ENCODE data around the gene CRYBA4. TPM values are rescaled to one million over a fixed set of nuclear protein-coding genes. Genes with fewer than 3 reads are reported as not detected.

CRYBA4 gene
- total RNA-seq, 6 experiments from 2014 or later = not detected

DNA sequence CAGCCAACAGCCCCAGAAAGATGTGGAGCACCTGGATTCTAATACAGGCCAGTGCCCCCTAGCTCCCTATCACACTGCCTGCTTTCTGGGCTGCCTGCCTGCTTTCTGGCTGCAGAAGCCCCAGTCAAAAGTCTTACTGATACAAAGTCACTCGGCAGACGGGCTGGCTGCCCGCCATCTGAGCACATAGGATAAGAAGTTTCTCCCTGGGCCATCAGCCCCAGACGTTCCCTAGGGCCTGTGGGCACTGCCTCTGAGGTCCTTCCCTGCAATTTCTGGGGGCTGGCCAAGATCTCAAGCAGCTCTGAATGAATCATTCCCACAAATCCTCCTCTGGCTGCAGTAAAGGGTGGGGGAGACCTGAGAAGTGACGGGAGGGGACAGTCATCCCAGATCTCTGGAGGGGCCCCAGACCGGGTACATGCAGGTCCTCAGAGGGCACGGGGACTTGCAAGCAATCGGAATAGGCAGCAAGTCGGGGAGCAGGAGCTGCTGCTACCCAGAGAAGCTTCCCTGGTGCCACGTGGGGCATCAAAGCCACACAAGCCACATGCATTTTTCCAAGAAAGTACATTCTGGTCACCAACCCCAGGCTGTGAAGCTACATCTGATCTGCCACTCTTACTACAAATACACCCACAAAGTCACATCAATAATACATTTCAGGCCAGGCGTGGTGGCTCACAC is 36.5 kb upstream of the CRYBA4 start:
- Mint-ChIP-seq H3K36me3 (ENCODE audit: low read depth) (peaks cover 23% of the 10 kb centered on the region; the same call in 1 of the 2 replicates), H3K27ac (peak overlapping the region; percentile 84), H3K4me1 (ENCODE audit: low read depth) (peaks cover 61% of the 10 kb centered on the region), H3K4me3 (peak overlapping the region; percentile 63), H3K9me3 (no peaks in the 10 kb centered on the region), H3K27me3 (ENCODE audit: insufficient read depth) (no peaks in the 10 kb centered on the region; the same call in 1 of the 2 replicates)
- DNase-seq = peak; percentile 90
- TF ChIP-seq, protein P1, sequence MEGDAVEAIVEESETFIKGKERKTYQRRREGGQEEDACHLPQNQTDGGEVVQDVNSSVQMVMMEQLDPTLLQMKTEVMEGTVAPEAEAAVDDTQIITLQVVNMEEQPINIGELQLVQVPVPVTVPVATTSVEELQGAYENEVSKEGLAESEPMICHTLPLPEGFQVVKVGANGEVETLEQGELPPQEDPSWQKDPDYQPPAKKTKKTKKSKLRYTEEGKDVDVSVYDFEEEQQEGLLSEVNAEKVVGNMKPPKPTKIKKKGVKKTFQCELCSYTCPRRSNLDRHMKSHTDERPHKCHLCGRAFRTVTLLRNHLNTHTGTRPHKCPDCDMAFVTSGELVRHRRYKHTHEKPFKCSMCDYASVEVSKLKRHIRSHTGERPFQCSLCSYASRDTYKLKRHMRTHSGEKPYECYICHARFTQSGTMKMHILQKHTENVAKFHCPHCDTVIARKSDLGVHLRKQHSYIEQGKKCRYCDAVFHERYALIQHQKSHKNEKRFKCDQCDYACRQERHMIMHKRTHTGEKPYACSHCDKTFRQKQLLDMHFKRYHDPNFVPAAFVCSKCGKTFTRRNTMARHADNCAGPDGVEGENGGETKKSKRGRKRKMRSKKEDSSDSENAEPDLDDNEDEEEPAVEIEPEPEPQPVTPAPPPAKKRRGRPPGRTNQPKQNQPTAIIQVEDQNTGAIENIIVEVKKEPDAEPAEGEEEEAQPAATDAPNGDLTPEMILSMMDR (IDR thresholded peaks at IDR 0.05) = peak; percentile 45; the same call in 1 of the 2 replicates

DNA sequence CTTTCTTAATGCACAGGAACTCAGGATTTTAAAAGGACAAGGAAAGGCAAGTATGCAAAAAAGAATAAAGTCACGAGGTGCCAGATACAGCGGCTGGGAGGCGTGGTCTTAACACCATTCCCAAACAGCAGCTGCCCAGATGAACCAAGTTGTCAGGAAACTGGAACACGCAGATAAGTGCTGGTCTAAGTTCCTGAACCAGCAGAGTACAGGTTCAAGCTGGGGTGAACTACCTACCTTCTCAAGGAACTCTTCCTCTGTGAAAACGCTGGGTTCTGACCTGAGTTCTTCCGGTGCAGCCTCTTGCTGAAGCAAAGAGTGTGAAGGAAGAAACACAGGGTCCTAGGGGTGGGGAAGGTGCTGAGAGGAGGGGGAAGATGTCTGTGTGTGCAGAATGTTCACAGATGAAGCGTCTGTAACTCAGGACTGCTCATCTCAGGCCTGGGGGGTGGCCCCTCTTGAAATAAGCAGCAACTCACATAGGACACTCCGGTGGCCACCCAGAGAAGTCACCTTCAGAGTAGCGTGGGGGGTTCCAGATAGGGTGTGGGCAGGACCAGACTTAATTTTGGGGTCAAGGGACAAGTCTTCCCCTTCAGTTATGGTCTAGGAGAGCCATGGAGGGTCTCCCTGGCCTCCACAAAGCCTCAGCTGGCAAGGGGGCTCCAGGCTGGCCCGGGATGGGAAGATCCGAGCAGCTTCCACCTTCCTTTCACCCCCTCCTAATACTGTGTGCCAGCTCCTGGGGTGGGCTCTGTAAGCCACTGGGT is 35.0 kb upstream of the CRYBA4 start:
- no peaks in the 10 kb centered on the region; the same call in 1 of the 2 replicates for H3K27me3 Mint-ChIP-seq (ENCODE audit: insufficient read depth)
- no peak for DNase-seq
- H3K36me3 Mint-ChIP-seq (ENCODE audit: low read depth) = peaks cover 15% of the 10 kb centered on the region; the same call in 1 of the 2 replicates
- H3K4me1 Mint-ChIP-seq (ENCODE audit: low read depth) = peaks cover 59% of the 10 kb centered on the region
- no peak overlapping the region for H3K4me3 Mint-ChIP-seq
- TF ChIP-seq, protein P1 (IDR thresholded peaks at IDR 0.05) = no peak
- H3K9me3 Mint-ChIP-seq = no peaks in the 10 kb centered on the region
- H3K27ac Mint-ChIP-seq = peak overlapping the region; percentile 48

DNA sequence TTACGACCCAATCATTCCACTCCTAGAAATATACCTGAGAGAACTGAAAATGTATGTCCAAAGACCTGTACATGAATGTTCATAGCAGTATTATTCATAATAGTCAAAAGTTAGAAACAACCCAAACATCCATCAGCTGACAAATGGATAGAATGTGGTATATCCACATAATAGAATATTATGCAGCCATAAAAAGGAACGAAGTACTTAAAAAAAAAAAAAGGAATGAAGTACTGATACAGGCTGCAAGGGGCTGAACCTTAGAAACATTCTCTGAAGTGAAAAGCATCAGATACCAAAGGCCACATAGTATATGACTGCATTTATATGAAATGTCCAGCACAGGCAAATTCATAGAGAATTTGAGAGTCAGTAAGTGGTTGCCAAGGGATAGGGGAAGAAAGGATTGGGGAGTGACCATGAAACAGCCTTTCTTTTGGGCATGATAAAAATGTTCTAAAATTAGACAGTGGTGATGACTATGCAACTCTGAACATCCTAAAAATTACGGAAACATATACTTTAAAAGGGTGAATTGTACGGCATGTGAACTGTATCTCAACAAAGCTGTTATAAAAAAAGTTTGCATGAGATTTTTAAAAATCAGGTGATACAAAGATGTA is 33.7 kb upstream of the CRYBA4 start:
- peaks cover 15% of the 10 kb centered on the region; the same call in 1 of the 2 replicates for H3K36me3 Mint-ChIP-seq (ENCODE audit: low read depth)
- peaks cover 59% of the 10 kb centered on the region for H3K4me1 Mint-ChIP-seq (ENCODE audit: low read depth)
- H3K9me3 Mint-ChIP-seq = no peaks in the 10 kb centered on the region
- H3K27me3 Mint-ChIP-seq (ENCODE audit: insufficient read depth) = no peaks in the 10 kb centered on the region; the same call in 1 of the 2 replicates
- H3K4me3 Mint-ChIP-seq = peak overlapping the region; percentile 91
- TF ChIP-seq, protein P1 (IDR thresholded peaks at IDR 0.05) = no peak
- peak; percentile 38 for DNase-seq
- H3K27ac Mint-ChIP-seq = peak overlapping the region; percentile 89

DNA sequence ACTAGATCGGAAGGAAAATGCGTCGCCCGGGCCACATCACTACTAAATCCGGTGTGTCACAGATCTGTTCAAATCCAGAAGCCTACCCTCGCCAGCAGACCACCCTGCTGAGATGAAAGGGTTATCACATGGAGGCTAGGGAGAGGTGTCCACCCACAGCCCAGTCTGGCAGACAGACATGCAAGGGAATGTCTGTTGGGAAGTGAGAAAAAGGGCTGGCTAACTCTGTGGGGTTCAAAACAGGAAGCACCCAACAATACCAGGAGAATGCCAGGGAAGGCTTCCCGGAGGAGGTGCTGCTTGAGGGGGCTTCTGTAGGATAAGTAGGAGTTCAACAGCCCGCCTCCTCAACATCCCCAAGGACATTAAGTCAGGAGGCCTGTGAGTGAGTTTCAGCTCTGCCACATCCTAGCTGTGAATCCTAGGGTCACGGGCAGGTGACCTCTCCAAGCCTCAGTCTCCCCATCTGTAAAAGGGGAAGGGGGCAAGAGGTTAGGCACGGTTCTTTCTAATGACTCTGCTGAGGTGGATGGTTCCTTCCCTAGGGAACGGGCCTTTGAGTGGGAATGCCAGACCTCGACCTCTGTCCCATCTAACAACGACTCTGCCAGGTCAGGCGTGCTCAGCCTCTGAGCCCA is 32.9 kb upstream of the CRYBA4 start:
- peaks cover 13% of the 10 kb centered on the region; the same call in 1 of the 2 replicates for H3K36me3 Mint-ChIP-seq (ENCODE audit: low read depth)
- no peaks in the 10 kb centered on the region; the same call in 1 of the 2 replicates for H3K27me3 Mint-ChIP-seq (ENCODE audit: insufficient read depth)
- DNase-seq = no peak
- TF ChIP-seq, protein P1 (IDR thresholded peaks at IDR 0.05) = no peak
- peaks cover 57% of the 10 kb centered on the region for H3K4me1 Mint-ChIP-seq (ENCODE audit: low read depth)
- H3K4me3 Mint-ChIP-seq = peak overlapping the region; percentile 91
- no peaks in the 10 kb centered on the region for H3K9me3 Mint-ChIP-seq
- peak overlapping the region; percentile 89 for H3K27ac Mint-ChIP-seq

DNA sequence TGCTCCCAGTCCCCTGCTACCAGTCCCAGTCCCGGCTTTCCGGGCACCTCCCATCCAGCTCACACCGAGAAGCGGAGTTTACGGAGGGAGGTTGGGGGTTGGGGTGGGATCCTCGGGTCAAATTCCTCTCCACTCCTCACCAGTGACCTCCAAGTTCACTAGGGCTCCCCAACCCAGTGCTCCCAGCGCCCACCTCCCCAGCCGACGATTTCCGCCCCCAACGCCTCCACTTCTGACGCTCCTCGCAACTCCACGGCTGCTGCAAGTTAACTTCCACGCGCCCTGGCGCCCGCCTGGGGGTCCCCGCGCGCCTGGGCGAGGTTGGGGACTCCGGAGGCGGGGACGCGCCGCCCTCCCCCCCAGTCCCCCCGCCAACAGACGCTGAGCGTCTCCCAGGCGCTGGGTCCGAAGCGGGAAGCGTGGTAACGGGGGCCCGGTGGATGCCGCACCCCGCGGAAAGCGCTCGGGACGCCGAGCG is 32.4 kb upstream of the CRYBA4 start:
- DNase-seq = peak; percentile 18
- Mint-ChIP-seq H3K4me1 (ENCODE audit: low read depth) (peaks cover 51% of the 10 kb centered on the region), H3K27me3 (ENCODE audit: insufficient read depth) (no peaks in the 10 kb centered on the region; the same call in 1 of the 2 replicates), H3K27ac (peak overlapping the region; percentile 89), H3K9me3 (no peaks in the 10 kb centered on the region), H3K36me3 (ENCODE audit: low read depth) (peaks cover 10% of the 10 kb centered on the region; the same call in 1 of the 2 replicates), H3K4me3 (peak overlapping the region; percentile 91)
- TF ChIP-seq, protein P1 (IDR thresholded peaks at IDR 0.05) = no peak; the same call in 1 of the 2 replicates
